HG02840 (cell line): ENCODE data around the gene ECI2.
"Not testable (repeated sequence)": the region's sequence is repeated elsewhere in the genome, so short reads cannot be mapped to it uniquely, and the experiment has no call there.

Experiments
- ATAC-seq: cut with Tn5 transposase; IDR thresholded peaks from one replicate; pipeline ENCODE4 v1.9.1; 2021; ENCODE audit warnings: mild to moderate bottlenecking, moderate library complexity, moderate number of reproducible peaks; ENCODE audit not compliant: unreplicated experiment, low FRiP score

The ECI2 gene

GRCh38 chr6:4145083-4145482 is 9.7 kb upstream of the ECI2 start:
- no peak for ATAC-seq

GRCh38 chr6:4139272-4139671 is 3.9 kb upstream of the ECI2 start:
- no peak for ATAC-seq

- no peak for ATAC-seq
These were observed 2.8 kb upstream of the ECI2 start for GRCh38 chr6:4138186-4138585.

GRCh38 chr6:4136354-4136831 is 1.0 kb upstream of the ECI2 start:
- ATAC-seq, result no peak

GRCh38 chr6:4135665-4136353 is 434 bp upstream of the ECI2 start:
- ATAC-seq, result peak; percentile 54

GRCh38 chr6:4133941-4134838 is 1.2 kb downstream of the ECI2 start:
- ATAC-seq, result no peak

- no peak for ATAC-seq
These were observed 4.9 kb downstream of the ECI2 start for GRCh38 chr6:4130357-4130987.

- no peak for ATAC-seq
These were observed 5.9 kb downstream of the ECI2 start for GRCh38 chr6:4129446-4129845.

- ATAC-seq, result no peak
These were observed 6.6 kb downstream of the ECI2 start for GRCh38 chr6:4128748-4129147.

- no peak for ATAC-seq
These were observed 7.3 kb downstream of the ECI2 start for GRCh38 chr6:4128072-4128471.

GRCh38 chr6:4125933-4126864 is 9.2 kb downstream of the ECI2 start:
- no peak for ATAC-seq

GRCh38 chr6:4125500-4125899 is 9.9 kb downstream of the ECI2 start:
- ATAC-seq, result no peak

- ATAC-seq, result no peak
These were observed 11.0 kb downstream of the ECI2 start for GRCh38 chr6:4124351-4124750.

- no peak for ATAC-seq
These were observed 19.6 kb downstream of the ECI2 start for GRCh38 chr6:4115741-4116140.

- ATAC-seq, result no peak
These were observed 21.3 kb downstream of the ECI2 start for GRCh38 chr6:4114123-4114522.

- no peak for ATAC-seq
These were observed 21.7 kb downstream of the ECI2 start for GRCh38 chr6:4113649-4114048.

- ATAC-seq, result no peak
These were observed 23.0 kb downstream of the ECI2 start for GRCh38 chr6:4112366-4112765.

GRCh38 chr6:4109363-4109815 is 26.0 kb downstream of the ECI2 start:
- not testable (repeated sequence) for ATAC-seq

GRCh38 chr6:4108561-4109093 is 26.7 kb downstream of the ECI2 start:
- ATAC-seq, result no peak

GRCh38 chr6:4107873-4108272 is 27.5 kb downstream of the ECI2 start:
- ATAC-seq, result no peak
